ENCODE measurements around the gene RNF40.
"Not testable (repeated sequence)": the region's sequence is repeated elsewhere in the genome, so short reads cannot be mapped to it uniquely, and the experiment has no call there.

RNF40 gene

DNA sequence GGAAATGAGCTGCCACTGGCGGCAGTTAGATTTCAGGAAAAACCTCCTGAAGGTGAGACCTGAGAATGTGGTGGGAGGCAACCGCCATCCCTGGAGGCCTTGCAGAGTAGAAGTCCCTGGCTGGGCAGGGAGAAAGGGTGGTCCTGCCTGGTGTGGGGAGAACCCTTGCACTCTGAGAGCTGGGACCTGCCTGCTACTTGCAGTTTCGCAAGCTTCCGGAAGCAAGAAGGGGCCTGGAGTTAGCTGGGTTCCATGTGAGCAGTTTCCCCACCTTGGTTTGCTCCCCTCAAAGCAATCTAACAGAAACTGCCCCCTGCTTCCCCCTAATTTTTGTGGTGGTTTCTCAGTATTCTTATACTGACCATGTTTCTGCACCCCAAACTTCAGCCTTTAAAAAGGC is 18.4 kb downstream of the RNF40 start:
- DNase-seq (ENCODE audit: low spot score) = no peak
- no peak for FAIRE-seq

DNA sequence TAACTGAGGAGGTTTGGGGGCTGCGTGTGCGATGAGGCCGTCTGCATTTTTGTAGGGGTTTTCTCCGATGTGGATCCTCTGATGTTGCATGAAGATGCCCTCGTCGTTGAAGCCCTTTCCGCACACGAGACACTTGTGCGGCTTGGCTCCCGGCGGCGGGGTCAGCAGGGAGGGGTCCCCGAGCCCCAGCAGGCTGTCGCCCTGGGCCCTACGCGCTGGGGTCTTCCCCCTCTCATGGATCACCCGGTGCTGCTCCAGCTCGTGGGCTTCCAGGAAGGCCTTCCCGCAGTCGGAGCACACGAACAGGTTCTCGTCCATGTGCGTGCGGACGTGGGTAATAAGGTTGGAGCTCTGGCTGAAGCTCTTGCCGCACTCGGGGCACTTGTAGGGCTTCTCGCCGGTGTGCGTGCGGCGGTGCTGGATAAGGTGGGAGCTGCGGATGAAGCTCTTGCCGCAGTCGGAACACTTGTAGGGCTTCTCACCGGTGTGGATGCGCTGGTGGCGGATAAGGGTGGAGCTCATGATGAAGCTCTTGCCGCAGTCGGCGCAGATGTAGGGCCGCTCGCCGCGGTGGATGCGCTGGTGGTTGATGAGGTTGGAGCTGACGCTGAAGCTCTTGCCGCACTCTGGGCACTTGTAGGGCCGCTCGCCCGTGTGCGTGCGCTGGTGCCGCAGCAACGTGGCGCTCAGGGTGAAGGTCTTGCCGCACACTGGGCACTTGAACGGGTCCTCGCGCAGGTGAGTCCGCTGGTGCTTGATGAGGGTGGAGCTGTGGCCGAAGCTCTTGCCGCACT is 20.6 kb downstream of the RNF40 start:
- DNase-seq (ENCODE audit: low spot score) = no peak

DNA sequence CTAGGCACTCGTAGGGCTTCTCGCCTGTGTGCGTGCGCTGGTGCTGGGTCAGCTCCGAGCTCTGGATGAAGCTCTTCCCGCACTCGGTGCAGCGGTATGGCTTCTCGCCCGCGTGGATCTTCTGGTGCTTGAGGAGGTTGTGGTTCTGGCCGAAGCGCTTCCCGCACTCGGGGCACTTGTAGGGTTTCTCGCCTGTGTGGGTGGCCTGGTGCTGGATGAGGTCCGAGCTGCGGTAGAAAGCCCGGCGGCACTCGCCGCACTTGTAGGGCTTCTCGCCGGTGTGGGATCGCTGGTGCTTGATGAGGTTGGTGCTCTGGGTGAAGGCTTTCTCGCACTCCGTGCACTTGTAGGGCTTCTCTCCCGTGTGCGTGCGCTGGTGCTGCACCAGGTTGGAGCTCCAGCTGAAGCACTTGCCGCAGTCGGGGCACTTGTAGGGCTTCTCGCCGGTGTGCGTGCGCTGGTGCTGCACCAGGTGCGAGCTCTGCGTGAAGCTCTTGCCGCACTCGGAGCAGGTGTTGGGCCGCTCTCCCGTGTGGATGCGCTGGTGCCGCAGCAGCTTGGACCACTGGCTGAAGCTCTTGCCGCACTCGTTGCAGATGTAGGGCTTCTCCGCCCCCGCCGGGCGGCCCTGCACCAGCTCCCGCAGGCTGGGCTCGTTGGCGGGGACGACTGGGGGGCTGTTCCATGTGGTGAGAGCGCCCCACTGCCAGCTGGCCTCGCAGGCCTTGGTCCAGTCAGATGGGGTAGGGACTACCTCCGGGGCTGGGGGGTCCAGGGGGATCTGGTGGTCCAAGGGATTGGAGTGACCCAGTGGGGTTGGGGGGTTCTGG is 21.4 kb downstream of the RNF40 start:
- DNase-seq (ENCODE audit: low spot score) (no peak), FAIRE-seq (no peak)

More for the DNA sequence above, 20.6 kb downstream of the RNF40 start:
- no peak for FAIRE-seq

DNA sequence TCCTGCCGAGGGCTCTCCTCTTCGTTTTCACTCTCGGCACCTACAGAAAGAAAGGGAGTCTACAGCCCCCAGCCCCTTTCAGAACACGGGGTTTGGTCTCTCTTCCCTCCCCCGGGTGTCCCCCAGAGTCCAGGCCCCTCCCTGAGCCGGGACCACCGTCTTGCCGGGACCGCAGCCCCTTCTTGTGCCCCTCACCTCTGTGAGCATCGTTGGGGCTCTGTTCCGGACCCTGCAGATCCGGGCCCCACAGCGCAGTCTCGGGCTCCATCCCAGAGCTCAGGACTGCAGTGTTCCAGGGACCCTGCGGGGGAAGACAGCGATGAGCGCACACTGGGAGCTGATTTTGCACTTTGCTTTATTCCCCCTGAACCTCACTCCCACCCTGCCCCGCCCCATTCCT is 22.1 kb downstream of the RNF40 start:
- DNase-seq (ENCODE audit: low spot score) (no peak), FAIRE-seq (no peak)

DNA sequence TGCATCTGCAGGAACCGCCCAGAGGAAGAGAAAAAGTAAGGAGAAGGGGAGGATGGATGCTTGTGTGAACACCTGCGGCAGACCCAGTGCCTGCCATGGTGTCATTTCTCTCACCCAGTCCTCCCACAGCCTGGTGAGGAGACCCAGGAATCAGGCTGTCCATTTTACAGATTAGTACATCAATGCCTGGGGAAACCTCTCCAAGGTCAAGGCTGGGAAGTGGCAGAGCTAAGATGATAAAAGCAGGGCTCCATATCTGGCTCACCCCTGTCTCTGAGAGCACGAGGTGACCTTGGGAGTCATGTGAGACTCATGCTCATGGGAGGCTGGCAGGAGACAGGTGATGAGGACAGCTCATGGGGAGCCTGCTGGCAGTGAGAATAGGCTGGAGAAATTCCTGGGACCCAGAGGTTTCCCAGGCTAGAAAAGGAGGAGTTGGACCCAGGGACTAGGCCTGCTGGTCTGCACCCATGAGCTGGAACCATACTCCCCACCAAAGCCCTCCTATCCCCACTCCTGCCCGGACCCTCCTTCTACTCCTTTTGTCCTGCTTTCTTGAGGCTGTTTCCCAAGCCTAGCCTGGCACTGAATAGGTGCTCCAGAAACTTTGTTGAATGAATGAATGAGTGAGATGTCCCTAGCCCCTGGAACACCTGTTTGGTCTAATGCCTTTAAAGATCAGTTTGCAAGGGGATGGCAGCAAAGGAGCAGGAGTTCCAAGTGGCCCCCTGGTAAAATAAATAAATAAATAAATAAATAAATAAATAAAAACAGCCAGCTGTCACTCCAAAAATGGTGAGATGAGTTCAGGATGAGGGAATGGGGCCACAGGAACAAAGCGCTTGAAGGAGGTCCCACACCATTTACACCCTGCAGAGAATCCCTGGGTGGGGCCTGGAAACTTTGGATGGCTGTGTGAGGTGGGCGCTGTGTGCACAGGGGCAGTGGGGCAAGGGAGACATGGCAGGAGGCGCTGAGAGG is 23.3 kb downstream of the RNF40 start:
- FAIRE-seq (no peak), DNase-seq (ENCODE audit: low spot score) (no peak)

DNA sequence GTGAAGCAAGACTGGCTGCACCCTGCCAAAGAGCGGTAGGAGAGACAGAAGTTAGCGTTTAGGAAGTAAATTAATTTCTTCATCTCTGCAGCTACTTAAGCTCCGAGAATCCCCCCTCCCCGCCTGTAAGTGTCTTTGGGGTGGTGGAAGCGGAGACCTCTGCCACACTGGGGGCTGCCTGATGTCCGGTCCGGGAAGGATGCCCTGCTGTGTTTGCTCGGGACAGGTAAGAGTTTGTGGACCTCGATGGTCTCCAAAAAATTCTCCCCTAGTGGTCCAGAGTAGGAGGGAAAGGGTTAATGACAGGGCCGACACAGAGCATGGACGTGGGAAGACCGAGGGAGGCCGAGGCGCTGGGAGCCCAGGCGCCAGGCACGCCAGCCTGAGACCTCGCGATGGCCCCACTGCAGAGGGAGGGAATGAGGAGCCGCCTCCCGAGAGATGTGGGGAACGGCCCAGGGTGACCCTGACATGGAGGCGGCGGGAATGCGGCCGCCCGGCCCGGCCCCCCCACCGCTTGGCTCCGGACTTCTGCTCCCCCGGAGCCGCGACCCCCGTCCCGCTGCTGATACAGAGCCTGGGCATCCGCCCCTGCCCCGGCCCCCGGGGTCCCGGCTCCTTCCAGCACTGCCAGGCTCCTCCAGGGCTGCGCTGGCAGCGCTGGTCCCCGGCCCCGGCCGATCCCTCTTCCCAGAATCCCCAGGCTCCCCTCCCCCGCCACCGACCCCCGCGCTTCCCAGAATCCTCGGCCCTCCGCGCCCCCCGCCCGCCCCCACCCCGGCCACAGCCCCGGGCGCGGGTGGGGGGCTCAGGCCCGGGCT is 24.2 kb downstream of the RNF40 start:
- DNase-seq (ENCODE audit: low spot score) = peak; percentile 63
- FAIRE-seq = no peak

DNA sequence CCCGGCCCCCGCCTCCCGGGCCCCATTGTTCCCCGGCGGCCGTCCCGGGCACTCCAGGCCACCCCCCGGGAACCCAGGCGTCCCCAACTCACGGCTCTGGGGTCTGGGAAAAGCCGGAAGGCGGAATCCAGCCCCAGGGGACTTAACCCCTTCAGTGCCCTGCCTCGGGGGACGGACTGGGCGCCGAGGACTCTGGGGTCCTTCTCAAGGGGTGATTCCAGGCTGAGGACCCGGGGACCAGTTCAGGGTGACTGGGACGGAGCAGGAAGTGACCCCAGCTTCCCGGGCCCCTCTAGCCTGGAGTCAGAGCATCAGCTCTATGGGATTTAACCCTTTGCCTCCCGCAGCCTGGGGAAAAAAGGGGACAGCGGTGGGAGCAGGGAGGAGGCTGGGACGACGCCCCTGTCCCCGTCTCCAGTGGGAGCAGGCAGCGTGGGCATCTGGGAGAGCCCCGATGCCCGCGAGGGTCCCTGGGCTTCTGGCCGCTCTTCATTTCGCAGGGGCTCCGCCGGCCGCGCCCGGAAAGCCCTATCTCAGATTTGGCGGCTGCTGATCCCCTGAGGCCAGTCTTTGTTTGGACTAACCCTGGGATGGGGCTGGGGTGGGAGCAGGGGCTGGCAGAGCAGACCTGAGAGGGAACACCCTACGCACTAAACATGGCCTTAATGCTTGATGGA is 25.0 kb downstream of the RNF40 start, which contains the start of gene ZNF629:
Gene ZNF629 (minus strand): TSS at position 270 of the 677 bp plus-strand sequence. CDS start 2,723 bp downstream, outside the sequence.
- DNase-seq (ENCODE audit: low spot score) (peak; percentile 67), FAIRE-seq (no peak)

DNA sequence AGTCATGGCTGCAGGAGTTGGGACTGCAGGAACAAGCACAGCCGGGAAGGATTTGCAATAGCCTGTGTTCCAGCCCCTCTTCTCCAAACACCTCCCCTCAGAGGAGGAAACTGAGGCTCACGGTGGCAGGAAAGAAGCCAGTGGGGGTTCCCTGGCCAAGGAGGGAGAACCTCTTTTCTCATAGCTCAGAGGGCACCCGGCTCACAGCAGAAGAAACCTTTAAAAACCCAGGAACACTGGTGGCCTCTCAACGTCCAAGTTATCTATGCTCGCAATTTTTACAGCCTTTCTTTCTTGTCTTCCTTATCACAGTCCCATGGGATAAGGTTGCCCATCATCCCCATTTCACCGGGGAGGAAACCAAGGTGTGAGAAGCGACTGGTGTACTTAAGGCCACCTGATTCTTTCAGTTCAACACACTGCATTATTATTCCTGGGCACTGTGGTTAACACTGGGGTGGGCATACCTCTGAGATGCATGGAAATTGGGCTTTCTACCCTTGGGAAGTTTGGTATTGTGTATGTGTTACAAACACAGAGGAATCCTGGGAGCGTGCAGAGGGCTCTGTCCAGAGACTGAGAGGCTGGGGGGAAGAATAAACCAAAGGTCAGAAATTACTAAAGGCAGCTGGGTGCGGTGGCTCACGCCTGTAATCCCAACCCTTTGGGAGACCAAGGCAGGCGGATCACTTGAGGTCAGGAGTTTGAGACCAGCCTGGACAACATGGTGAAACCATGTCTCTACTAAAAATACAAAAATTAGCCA is 25.7 kb downstream of the RNF40 start:
- DNase-seq (ENCODE audit: low spot score) = no peak
- no peak for FAIRE-seq

DNA sequence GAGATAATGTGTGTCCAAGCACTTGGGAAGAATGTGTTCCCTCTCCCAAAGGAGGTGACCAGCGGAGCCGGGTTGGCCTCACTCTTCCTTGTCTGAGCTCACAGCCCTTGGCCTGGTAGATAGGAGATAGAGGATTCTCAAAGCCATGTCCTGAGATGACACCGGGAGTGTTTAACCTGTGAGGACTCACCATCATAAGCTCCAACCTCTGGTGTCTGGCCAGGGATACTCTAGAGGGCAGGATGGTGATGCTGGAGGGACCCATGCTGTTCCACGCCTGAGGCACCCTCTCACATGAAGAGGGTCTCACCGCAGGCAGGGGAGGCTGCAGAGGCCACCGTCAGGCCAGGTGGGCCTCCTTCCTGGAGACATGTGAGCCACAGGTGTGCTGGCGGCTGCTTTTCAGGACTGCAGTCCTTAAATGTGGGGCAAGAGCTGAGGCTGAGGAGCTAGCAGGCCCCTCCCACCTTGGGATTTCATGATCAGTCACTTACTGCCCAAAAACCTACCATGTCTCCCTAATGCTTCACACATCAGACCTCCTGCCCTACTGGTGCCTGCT is 31.5 kb downstream of the RNF40 start:
- no peak for FAIRE-seq
- no peak for DNase-seq (ENCODE audit: low spot score)

DNA sequence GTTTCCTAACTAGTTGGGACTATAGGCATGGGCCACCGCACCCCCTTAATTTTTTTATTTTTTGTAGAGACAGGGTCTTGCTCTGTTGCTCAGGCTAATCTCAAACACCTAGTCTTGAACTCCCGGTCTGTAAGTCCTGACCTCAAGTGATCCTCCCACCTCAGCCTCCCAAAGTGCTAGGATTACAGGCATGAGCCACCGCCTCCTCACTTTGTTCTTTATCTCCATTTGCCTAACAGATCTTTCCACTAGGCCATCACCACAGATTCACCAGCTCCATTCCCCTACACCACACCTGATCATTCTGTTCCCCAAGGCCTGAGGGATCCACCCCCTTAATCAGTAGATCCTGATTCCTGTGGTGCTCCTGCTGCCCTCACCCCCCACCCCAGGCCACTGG is 32.5 kb downstream of the RNF40 start:
- FAIRE-seq (no peak), DNase-seq (ENCODE audit: low spot score) (no peak)

DNA sequence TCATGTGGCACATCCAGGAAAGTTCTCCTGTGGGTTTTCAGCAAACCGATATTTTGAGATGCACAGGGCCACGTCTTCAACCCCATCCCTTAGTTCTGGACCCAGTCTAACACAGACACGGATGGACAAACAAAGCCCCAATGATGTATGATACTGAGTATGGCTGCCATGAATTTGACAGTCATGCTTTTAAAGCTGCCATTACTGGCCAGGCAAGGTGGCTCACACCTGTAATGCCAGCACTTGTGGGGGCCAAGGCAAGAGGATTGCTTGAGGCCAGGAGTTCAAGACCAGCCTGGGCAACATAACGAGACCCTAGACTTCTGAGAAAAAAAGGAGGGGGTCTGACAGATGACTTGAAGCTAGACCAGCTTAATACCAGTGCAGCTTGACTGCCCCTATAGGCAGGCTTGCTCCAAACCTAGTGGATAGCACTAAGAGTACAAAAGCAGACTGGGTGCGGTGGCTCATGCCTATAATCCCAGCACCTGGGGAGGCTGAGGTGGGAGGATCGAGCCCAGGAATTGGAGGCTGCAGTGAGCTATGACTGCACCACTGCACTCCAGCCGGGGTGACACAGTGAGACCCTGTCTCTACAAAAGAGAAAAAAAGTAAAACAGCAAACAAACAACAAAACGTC is 35.7 kb downstream of the RNF40 start:
- FAIRE-seq (no peak), DNase-seq (ENCODE audit: low spot score) (no peak)

DNA sequence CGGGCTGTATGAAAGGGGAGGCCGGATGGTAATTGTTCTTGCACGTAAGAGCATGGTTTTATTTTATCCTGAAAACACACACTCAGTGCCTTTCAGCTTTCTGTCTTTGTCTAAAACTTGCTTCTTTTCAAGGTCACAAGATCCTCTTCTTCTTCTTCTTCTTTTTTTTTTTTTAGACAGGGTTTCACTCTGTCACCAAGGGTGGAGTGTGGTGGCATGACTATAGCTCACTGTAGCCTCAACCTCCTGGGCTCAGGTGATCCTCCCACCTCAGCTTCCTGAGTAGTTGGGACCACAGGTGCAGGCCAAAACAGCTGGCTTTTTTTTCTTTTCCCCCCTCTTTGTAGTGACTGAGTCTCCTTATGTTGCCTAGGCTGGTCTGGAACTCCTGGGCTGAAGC is 40.8 kb downstream of the RNF40 start:
- FAIRE-seq (no peak), DNase-seq (ENCODE audit: low spot score) (no peak)

DNA sequence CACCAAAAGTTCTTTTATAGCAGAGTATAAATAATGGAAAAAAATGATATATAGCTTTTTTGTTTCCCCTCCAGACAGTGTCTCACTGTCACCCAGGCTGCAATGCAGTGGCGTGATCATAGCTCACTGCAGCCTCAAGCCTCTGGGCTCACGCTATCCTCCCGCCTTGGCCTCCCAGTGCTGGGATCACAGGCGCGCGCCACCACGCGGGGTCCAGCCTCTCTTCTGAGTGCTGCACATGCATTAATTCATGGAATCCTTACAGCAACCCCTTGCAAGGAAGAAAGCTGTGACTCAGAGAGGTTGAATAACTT is 42.9 kb downstream of the RNF40 start:
- DNase-seq (ENCODE audit: low spot score) = no peak
- FAIRE-seq = no peak

DNA sequence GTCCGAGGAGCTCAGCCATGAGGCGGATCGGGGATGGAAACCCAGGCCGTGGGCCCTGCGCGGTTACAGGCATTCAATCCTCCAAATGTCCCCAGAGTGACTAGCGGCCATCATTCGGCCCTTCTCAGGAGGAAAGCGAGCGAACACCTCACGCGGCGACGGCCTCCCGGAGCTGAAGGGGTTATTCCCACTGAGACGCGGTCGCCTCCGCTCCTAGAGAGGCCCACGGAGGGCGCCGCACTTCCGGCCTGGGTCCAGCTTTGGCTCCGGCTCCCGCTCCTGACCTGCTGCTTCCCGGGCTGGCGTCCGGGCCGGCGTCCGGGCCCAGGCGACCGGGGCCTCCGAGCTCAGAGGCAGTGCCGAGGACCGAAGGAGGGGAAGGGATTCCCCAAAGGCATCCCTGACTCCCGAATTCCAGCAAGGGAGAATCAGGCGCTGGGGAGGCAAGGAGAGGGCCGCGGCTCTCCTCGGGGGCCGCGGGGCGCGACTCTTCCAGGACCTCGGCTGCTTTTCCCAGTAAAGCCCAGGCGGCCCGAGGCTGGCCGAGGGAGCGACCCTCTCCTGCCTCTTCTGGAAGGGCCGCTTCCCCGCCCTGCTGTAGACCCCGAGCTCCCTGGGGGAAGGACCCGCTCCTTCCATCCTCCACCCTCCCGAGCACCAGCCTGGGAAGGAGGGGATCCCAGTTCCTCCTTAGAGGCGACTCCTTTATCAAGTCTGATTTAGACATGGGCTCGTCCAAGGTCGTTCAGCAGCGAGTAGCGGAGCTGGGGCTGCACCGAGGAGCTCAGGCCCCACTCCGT is 43.4 kb downstream of the RNF40 start:
- FAIRE-seq (no peak), DNase-seq (ENCODE audit: low spot score) (peak; percentile 89)

DNA sequence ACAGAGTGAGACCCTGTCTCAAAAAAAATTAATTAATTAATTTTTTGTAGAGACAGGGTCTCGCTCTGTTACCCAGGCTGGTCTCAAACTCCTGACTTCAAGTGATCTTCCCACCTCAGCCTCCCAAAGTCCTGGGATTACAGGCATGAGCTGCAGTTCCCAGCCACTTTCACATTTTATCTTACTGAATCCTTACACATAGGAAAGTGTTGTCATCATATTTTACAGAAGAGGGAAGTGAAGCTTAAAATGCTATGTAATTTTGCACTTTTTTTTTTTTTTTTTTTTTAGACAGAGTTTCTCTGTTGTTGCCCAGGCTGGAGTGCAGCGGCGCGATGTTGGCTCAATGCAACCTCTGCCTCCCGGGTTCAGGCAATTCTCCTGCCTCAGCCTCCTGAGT is 46.0 kb downstream of the RNF40 start:
- DNase-seq (ENCODE audit: low spot score) = no peak
- FAIRE-seq = no peak

DNA sequence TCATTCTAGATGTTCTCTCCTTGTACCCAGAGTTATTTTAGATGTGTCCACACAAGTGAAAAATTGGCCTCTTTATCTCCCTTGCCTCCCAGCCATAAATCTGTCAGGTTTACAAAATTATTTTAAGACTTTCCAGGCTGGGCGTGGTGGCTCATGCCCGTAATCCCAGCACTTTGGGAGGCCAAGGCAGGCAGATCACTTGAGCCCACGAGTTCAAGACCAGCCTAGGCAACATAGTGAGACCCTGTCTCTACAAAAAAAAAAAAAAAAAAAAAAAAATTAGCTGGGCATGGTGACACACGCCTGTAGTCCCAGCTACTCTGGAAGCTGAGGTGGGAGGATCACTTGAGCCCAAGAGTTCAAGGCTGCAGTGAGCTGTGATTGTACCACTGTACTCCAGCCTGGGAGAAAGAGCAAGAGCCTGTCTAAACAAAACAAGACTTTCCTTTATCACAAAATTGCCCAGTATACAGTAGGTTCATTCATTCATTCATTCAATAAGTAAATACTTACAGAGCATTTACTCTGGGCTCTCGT is 46.8 kb downstream of the RNF40 start:
- not testable (repeated sequence) for FAIRE-seq; DNase-seq (ENCODE audit: low spot score)

DNA sequence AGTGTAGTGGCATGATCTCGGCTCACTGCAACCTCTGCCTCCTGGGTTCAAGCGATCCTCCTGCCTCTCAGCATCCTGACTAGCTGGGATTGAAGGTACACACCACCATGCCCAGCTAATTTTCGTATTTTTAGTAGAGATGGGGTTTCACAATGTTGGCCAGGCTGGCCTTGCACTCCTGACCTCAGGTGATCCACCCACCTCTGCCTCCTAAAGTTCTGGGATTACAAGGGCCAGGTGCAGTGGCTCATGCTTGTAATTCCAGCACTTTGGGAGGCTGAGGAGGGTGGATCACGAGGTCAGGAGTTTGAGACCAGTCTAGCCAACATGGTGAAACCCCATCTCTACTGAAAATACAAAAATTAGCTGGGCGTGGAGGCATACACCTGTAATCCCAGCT is 47.6 kb downstream of the RNF40 start:
- FAIRE-seq; DNase-seq (ENCODE audit: low spot score): not testable (repeated sequence)
